ENCODE data around the gene HBG1.
"Not testable (repeated sequence)": the region's sequence is repeated elsewhere in the genome, so short reads cannot be mapped to it uniquely, and the experiment has no call there.

HBG1 gene

GRCh38 chr11:5276697-5277096, 27.0 kb upstream of the HBG1 start:
- no peak for DNase-seq

- no peak for DNase-seq
Observed at GRCh38 chr11:5275369-5276110, 25.9 kb upstream of the HBG1 start.

GRCh38 chr11:5274395-5274794, 24.7 kb upstream of the HBG1 start:
- DNase-seq, result no peak

GRCh38 chr11:5272395-5273017, 22.8 kb upstream of the HBG1 start:
- no peak for DNase-seq

- no peak for DNase-seq
Observed at GRCh38 chr11:5269715-5270147, 20.1 kb upstream of the HBG1 start, which contains the start of gene HBE1. Gene HBE1 (minus strand): TSS chr11:5269945. CDS start chr11:5269890, 55 bp downstream.

GRCh38 chr11:5267033-5267563, 17.4 kb upstream of the HBG1 start:
- no peak for DNase-seq

GRCh38 chr11:5266609-5267008, 17.0 kb upstream of the HBG1 start:
- no peak for DNase-seq

GRCh38 chr11:5265832-5266231, 16.2 kb upstream of the HBG1 start:
- no peak for DNase-seq

GRCh38 chr11:5258543-5259262, 9.0 kb upstream of the HBG1 start:
- DNase-seq, result no peak

- DNase-seq, result no peak
Observed at GRCh38 chr11:5257296-5257695, 7.6 kb upstream of the HBG1 start.

GRCh38 chr11:5254646-5255413, 5.2 kb upstream of the HBG1 start, which contains the start of gene HBG2:
Gene HBG2 (minus strand): TSS chr11:5254781. CDS start chr11:5254728, 53 bp downstream.
- DNase-seq, result not testable (repeated sequence)

- DNase-seq, result not testable (repeated sequence)
Observed at GRCh38 chr11:5254023-5254422, 4.4 kb upstream of the HBG1 start.

- not testable (repeated sequence) for DNase-seq
Observed at GRCh38 chr11:5253440-5253839, 3.8 kb upstream of the HBG1 start.

GRCh38 chr11:5252919-5253265, 3.2 kb upstream of the HBG1 start:
- no peak for DNase-seq

- DNase-seq, result no peak
Observed at GRCh38 chr11:5252192-5252918, 2.7 kb upstream of the HBG1 start.

GRCh38 chr11:5251746-5252145, 2.1 kb upstream of the HBG1 start:
- no peak for DNase-seq

GRCh38 chr11:5250543-5251204, 1.0 kb upstream of the HBG1 start:
- DNase-seq, result no peak

GRCh38 chr11:5248498-5248897, 1.2 kb downstream of the HBG1 start:
- DNase-seq, result not testable (repeated sequence)

- no peak for DNase-seq
Observed at GRCh38 chr11:5247472-5248192, 2.0 kb downstream of the HBG1 start.

- DNase-seq, result no peak
Observed at GRCh38 chr11:5246772-5247471, 2.7 kb downstream of the HBG1 start.
